ENCODE data around the gene PCYOX1L.

PCYOX1L gene

DNA sequence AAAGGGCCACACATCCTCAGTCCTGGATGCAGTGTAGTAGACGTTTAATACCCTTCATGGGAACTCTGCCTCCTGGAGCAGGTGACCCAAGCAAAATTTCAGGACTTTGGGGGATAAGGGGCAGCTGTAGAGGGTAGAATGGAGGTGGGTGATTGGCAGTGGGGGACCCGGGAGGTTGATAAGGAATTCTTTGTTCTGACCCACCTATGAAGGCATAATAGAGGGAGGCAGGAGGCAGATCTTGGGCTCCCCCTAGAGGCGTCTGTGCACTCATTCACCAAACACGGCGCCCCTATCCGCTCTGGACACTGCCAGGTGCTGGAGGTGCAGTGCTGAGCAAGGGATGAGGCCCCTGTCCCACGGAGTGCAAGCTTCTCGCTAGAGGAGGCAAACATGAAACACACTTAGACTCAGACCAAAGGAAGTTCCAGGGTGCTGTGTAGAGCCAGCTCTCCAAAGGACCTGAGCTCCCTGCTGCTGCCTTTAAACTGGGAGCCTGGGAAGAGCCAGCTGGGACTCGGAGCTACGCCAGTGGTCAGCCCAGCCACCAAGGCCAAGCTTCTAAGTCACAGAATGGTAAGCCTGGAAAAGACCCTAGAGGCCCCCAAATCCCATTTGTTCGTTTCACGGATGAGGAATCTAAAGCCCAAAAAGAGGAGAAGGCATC is 13.6 kb downstream of the PCYOX1L start:
- H3K27me3 ChIP-seq (ENCODE audit: control insufficient read depth in 1 of 2, insufficient read depth in 2 of 2, low read length in 2 of 2): no peaks in the 10 kb centered on the region
- peaks cover 35% of the 10 kb centered on the region for H3K4me1 ChIP-seq (ENCODE audit: insufficient read depth, low read length)
- no peak overlapping the region for H3K4me3 ChIP-seq (ENCODE audit: low read depth in 1 of 2, low read length in 2 of 2)
- H3K9ac ChIP-seq (ENCODE audit: low read length): no peak overlapping the region
- peak overlapping the region; percentile 50 for H3K27ac ChIP-seq (ENCODE audit: low read depth, low read length)
- H3K9me3 ChIP-seq (ENCODE audit: low read length): no peaks in the 10 kb centered on the region
- no peaks in the 10 kb centered on the region for H3K36me3 ChIP-seq (ENCODE audit: insufficient read depth, low read length)

GRCh38 chr5:149372076-149372795 is 14.4 kb downstream of the PCYOX1L start:
- Histone ChIP-seq H3K9me3 (ENCODE audit: low read length) (no peaks in the 10 kb centered on the region), H3K9ac (ENCODE audit: low read length) (no peak overlapping the region), H3K27me3 (ENCODE audit: control insufficient read depth in 1 of 2, insufficient read depth in 2 of 2, low read length in 2 of 2) (no peaks in the 10 kb centered on the region), H3K4me1 (ENCODE audit: insufficient read depth, low read length) (peaks cover 30% of the 10 kb centered on the region), H3K36me3 (ENCODE audit: insufficient read depth, low read length) (no peaks in the 10 kb centered on the region), H3K4me3 (ENCODE audit: low read depth in 1 of 2, low read length in 2 of 2) (no peak overlapping the region), H3K27ac (ENCODE audit: low read depth, low read length) (peak overlapping the region; percentile 50)

DNA sequence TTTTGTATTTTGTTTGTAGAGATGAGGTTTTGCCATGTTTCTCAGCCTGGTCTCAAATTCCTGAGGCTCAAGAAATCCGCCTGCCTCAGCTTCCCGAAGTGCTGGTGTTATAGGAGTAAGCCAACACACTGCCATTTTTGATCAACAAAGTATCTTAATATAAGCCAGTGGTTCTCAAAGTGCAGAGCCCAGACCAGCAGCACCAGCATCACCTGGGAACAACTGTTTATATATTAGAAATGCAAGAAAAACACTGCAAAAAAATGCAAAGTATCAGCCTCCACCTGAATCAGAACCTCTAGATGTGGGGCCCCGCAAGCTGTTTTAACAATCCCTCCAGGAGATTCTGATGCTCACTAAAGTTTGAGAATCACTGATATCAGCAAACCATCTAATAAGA is 15.1 kb downstream of the PCYOX1L start:
- H3K4me1 ChIP-seq (ENCODE audit: insufficient read depth, low read length): peaks cover 23% of the 10 kb centered on the region
- no peak overlapping the region for H3K27ac ChIP-seq (ENCODE audit: low read depth, low read length)

GRCh38 chr5:149374303-149374702 is 16.5 kb downstream of the PCYOX1L start:
- H3K4me3 ChIP-seq (ENCODE audit: low read depth in 1 of 2, low read length in 2 of 2): no peak overlapping the region
- H3K4me1 ChIP-seq (ENCODE audit: insufficient read depth, low read length): peaks cover 29% of the 10 kb centered on the region
- no peaks in the 10 kb centered on the region for H3K9me3 ChIP-seq (ENCODE audit: low read length)
- no peaks in the 10 kb centered on the region for H3K27me3 ChIP-seq (ENCODE audit: control insufficient read depth in 1 of 2, insufficient read depth in 2 of 2, low read length in 2 of 2)
- H3K9ac ChIP-seq (ENCODE audit: low read length): no peak overlapping the region
- H3K36me3 ChIP-seq (ENCODE audit: insufficient read depth, low read length): no peaks in the 10 kb centered on the region
- H3K27ac ChIP-seq (ENCODE audit: low read depth, low read length): no peak overlapping the region

More for the DNA sequence above, 15.1 kb downstream of the PCYOX1L start:
- H3K4me3 ChIP-seq (ENCODE audit: low read depth in 1 of 2, low read length in 2 of 2): no peak overlapping the region
- no peaks in the 10 kb centered on the region for H3K9me3 ChIP-seq (ENCODE audit: low read length)
- no peak overlapping the region for H3K9ac ChIP-seq (ENCODE audit: low read length)
- no peaks in the 10 kb centered on the region for H3K27me3 ChIP-seq (ENCODE audit: control insufficient read depth in 1 of 2, insufficient read depth in 2 of 2, low read length in 2 of 2)
- no peaks in the 10 kb centered on the region for H3K36me3 ChIP-seq (ENCODE audit: insufficient read depth, low read length)

- H3K9ac ChIP-seq (ENCODE audit: low read length): no peak overlapping the region
- no peaks in the 10 kb centered on the region for H3K27me3 ChIP-seq (ENCODE audit: control insufficient read depth in 1 of 2, insufficient read depth in 2 of 2, low read length in 2 of 2)
- no peaks in the 10 kb centered on the region for H3K36me3 ChIP-seq (ENCODE audit: insufficient read depth, low read length)
- H3K27ac ChIP-seq (ENCODE audit: low read depth, low read length): no peak overlapping the region
- peaks cover 34% of the 10 kb centered on the region for H3K4me1 ChIP-seq (ENCODE audit: insufficient read depth, low read length)
- no peak overlapping the region for H3K4me3 ChIP-seq (ENCODE audit: low read depth in 1 of 2, low read length in 2 of 2)
- H3K9me3 ChIP-seq (ENCODE audit: low read length): no peaks in the 10 kb centered on the region
Observed at GRCh38 chr5:149374801-149375200, 17.0 kb downstream of the PCYOX1L start.

DNA sequence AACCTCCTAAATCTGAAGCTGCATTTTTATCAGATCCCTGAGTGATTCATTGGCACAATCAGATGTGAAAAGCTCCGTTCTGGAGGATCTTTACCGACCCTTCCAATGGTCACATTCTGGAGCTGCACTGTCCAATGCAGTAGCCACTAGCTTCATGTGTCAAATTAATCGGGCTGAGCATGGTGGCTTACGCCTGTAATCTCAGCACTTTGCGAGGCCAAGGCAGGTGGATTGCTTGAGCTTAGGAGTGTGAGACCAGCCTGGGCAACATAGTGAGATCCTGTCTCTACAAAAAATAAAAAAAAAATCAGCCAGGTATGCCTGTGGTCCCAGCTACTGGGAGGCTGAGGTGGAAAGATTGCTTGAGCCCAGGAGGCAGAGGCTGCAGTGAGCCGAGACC is 17.6 kb downstream of the PCYOX1L start:
- Histone ChIP-seq H3K9ac (ENCODE audit: low read length) (no peak overlapping the region), H3K4me1 (ENCODE audit: insufficient read depth, low read length) (peaks cover 37% of the 10 kb centered on the region), H3K9me3 (ENCODE audit: low read length) (no peaks in the 10 kb centered on the region), H3K36me3 (ENCODE audit: insufficient read depth, low read length) (no peaks in the 10 kb centered on the region), H3K4me3 (ENCODE audit: low read depth in 1 of 2, low read length in 2 of 2) (no peak overlapping the region), H3K27me3 (ENCODE audit: control insufficient read depth in 1 of 2, insufficient read depth in 2 of 2, low read length in 2 of 2) (no peaks in the 10 kb centered on the region), H3K27ac (ENCODE audit: low read depth, low read length) (no peak overlapping the region)

GRCh38 chr5:149376104-149376503 is 18.3 kb downstream of the PCYOX1L start:
- Histone ChIP-seq H3K27ac (ENCODE audit: low read depth, low read length) (no peak overlapping the region), H3K4me1 (ENCODE audit: insufficient read depth, low read length) (peaks cover 34% of the 10 kb centered on the region), H3K9me3 (ENCODE audit: low read length) (no peaks in the 10 kb centered on the region), H3K27me3 (ENCODE audit: control insufficient read depth in 1 of 2, insufficient read depth in 2 of 2, low read length in 2 of 2) (no peaks in the 10 kb centered on the region), H3K36me3 (ENCODE audit: insufficient read depth, low read length) (no peaks in the 10 kb centered on the region), H3K4me3 (ENCODE audit: low read depth in 1 of 2, low read length in 2 of 2) (no peak overlapping the region), H3K9ac (ENCODE audit: low read length) (no peak overlapping the region)

DNA sequence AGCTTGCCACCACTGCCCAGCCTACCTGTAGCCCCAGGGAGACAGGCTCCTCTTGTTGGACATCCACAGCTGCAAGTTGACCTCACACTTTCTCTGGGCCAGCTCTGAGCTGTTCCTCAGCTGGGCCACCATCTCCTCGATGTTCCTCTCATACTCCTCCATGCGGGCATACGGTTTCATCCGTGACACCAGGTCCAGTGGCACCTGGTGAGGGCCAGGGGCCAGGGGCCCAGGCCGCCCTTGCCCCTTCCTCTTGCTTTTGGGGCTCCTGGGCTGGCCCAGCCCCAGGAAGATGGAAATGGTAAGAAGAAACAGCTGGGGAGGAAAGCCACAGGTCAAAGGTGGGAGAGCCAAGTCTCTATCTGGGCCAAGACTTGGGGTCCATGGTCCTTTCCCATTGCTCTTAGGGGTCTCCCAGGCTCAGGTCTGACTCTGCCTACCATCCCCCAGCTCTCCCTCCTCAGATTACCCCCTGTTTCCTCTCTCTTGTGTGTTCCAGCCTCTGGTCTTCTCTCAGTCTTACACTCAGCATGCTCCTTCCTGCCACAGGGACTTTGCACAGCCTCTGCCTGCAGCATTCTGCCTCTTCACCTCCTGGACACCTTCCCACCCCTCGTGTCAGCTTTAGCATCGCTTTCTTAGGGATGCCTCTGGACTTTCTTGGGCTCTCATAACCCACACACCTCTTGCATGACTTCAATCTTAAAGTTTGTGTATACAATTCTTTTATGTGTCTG is 19.0 kb downstream of the PCYOX1L start:
- no peak overlapping the region for H3K9ac ChIP-seq (ENCODE audit: low read length)
- H3K4me1 ChIP-seq (ENCODE audit: insufficient read depth, low read length): peaks cover 33% of the 10 kb centered on the region
- no peak overlapping the region for H3K4me3 ChIP-seq (ENCODE audit: low read depth in 1 of 2, low read length in 2 of 2)
- no peaks in the 10 kb centered on the region for H3K9me3 ChIP-seq (ENCODE audit: low read length)
- no peak overlapping the region for H3K27ac ChIP-seq (ENCODE audit: low read depth, low read length)
- no peaks in the 10 kb centered on the region for H3K36me3 ChIP-seq (ENCODE audit: insufficient read depth, low read length)
- no peaks in the 10 kb centered on the region for H3K27me3 ChIP-seq (ENCODE audit: control insufficient read depth in 1 of 2, insufficient read depth in 2 of 2, low read length in 2 of 2)

DNA sequence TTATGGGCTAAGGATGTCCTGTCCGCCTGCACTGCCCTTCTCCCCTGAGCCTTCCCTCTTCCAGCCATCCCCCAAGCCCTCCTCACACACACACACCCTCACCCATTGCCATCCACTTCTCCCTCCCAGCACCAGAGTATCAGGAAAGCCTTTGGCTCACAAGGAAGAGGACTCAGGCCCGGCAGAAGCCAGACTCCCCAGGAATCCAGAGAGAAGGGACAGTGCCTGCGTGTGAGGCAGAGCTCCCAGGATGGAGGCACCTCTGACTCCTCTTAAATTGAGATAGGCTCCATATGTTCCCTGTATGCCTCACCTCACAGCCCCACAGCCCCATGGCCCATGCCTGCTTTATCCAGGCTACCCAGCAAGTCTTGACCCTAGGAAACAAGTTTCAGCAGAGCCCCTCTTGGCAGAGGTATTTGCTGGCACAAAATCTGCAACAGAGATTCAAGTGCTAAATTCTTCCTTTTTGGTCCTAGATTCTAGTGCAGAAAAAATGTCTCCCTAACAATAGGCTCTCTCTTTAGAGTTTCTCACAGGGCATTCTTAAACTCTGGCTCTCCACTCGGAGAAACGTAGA is 20.5 kb downstream of the PCYOX1L start:
- H3K27ac ChIP-seq (ENCODE audit: low read depth, low read length): peak overlapping the region; percentile 98
- no peak overlapping the region for H3K4me3 ChIP-seq (ENCODE audit: low read depth in 1 of 2, low read length in 2 of 2)
- H3K36me3 ChIP-seq (ENCODE audit: insufficient read depth, low read length): no peaks in the 10 kb centered on the region
- H3K4me1 ChIP-seq (ENCODE audit: insufficient read depth, low read length): peaks cover 40% of the 10 kb centered on the region
- H3K27me3 ChIP-seq (ENCODE audit: control insufficient read depth in 1 of 2, insufficient read depth in 2 of 2, low read length in 2 of 2): no peaks in the 10 kb centered on the region
- no peaks in the 10 kb centered on the region for H3K9me3 ChIP-seq (ENCODE audit: low read length)
- H3K9ac ChIP-seq (ENCODE audit: low read length): peak overlapping the region; percentile 44

DNA sequence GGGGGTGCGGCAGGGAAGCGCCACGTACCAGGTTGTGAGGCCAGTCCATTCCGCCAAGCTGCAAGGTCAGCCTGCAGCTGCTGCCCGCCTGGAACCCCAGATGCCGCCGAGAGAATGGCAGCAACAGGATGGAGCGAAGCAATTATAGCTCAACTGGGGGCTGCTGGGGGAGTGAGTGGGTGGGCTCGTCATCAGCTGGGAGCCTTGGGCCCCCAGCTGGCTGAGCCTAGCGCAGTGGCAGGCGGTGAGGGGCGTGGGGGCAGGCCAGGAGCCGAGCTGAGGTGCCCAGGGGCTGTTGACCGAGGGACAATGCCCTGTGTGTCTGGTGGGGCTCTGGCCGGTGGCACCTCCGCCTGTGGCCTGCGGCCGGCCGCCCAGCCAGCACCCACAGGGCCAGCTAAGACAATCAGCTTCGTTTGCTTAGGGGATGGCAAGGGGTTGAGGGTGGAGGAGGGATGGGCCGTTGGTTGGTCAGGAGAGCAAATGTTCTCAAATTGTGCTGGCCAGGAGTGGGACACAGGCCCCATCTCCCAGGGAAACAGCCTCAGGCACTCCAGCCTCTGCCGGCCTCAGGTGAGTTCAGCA is 21.4 kb downstream of the PCYOX1L start, which contains the start of gene IL17B:
IL17B (minus strand) TSS at position 116 of the 585 bp plus-strand sequence; CDS start at position 49, 67 bp downstream.
- Histone ChIP-seq H3K4me3 (ENCODE audit: low read depth in 1 of 2, low read length in 2 of 2) (no peak within 1 kb of the TSS), H3K4me1 (ENCODE audit: insufficient read depth, low read length) (peaks cover 46% of the 10 kb centered on the region), H3K9ac (ENCODE audit: low read length) (peak within 1 kb of the TSS; percentile 44), H3K27me3 (ENCODE audit: control insufficient read depth in 1 of 2, insufficient read depth in 2 of 2, low read length in 2 of 2) (no peaks in the 10 kb centered on the region), H3K9me3 (ENCODE audit: low read length) (no peaks in the 10 kb centered on the region), H3K27ac (ENCODE audit: low read depth, low read length) (peak within 1 kb of the TSS; percentile 98), H3K36me3 (ENCODE audit: insufficient read depth, low read length) (no peaks in the 10 kb centered on the region)

DNA sequence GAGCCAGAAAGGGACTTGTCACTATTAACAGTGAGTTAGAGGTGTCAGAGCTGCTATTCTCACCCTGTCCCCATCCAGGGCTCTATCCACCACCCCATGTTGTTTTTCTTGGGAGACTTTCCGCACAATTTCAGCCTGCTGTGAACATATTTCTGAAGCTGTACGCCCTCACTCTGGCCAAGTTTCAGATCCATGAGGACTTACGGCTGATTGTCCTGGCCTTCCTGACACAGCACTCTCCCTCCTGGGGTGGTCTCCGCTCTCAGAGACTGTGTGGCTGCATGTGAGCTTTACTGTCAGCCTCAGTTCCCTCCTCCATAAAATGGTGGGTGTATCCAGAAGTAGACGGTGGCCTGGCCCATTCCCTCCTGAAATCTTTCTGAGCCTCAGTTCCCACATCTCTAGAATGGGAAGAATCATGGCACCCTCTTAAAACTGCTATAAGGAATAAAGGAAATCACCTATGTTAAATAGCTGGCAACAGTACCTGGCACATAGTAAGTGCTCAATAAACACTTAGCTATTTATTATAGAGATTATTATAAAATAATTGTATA is 22.1 kb downstream of the PCYOX1L start:
- Histone ChIP-seq H3K4me1 (ENCODE audit: insufficient read depth, low read length) (peaks cover 50% of the 10 kb centered on the region), H3K9me3 (ENCODE audit: low read length) (no peaks in the 10 kb centered on the region), H3K4me3 (ENCODE audit: low read depth in 1 of 2, low read length in 2 of 2) (no peak overlapping the region), H3K27me3 (ENCODE audit: control insufficient read depth in 1 of 2, insufficient read depth in 2 of 2, low read length in 2 of 2) (no peaks in the 10 kb centered on the region), H3K36me3 (ENCODE audit: insufficient read depth, low read length) (no peaks in the 10 kb centered on the region), H3K27ac (ENCODE audit: low read depth, low read length) (peak overlapping the region; percentile 98), H3K9ac (ENCODE audit: low read length) (peak overlapping the region; percentile 44)

Data from muscle layer of colon (tissue), 2 donors.